Astrocyte (in vitro differentiated cells and primary cell): Measurements from ENCODE around the gene FZD10. TPM values are rescaled to one million over a fixed set of nuclear protein-coding genes. Genes with fewer than 3 reads are reported as not detected.

ENCODE experiments used
- DNase-seq: peaks from one replicate; pipeline ENCODE4 v3.0.0-alpha.2; 2010; ENCODE audit warnings: low read depth
- FAIRE-seq: peaks from 2 replicates; lab custom pipeline; 2011; peaks lifted over from hg19 to GRCh38; lab: Jason Lieb, UNC
- H2AFZ ChIP-seq: 2 replicates; pipeline ENCODE4 v1.6.0; 2012; ENCODE audit warnings: low read depth, low read length, inconsistent platforms
- H3K27ac ChIP-seq: 2 replicates; pipeline ENCODE4 v1.5.1; 2011; ENCODE audit warnings: low read depth, low read length, inconsistent platforms
- H3K27me3 ChIP-seq: 2 replicates; pipeline ENCODE4 v1.6.0; 2011; ENCODE audit warnings: low read length, inconsistent platforms; ENCODE audit not compliant: insufficient read depth
- H3K36me3 ChIP-seq: 2 replicates; pipeline ENCODE4 v1.5.1; 2011; ENCODE audit warnings: low read length, inconsistent platforms; ENCODE audit not compliant: insufficient read depth
- H3K4me1 ChIP-seq: 2 replicates; pipeline ENCODE4 v1.5.1; 2011; ENCODE audit warnings: low read length, inconsistent platforms; ENCODE audit not compliant: insufficient read depth
- H3K4me2 ChIP-seq: 2 replicates; pipeline ENCODE4 v1.6.0; 2012; ENCODE audit warnings: low read length, inconsistent platforms
- H3K4me3 ChIP-seq: 2 replicates; pipeline ENCODE4 v1.5.1; 2011; ENCODE audit warnings: low read depth, mild to moderate bottlenecking, low read length, inconsistent platforms; ENCODE audit not compliant: insufficient read depth
- H3K79me2 ChIP-seq: 2 replicates; pipeline ENCODE4 v1.6.0; 2012; ENCODE audit warnings: mild to moderate bottlenecking, low read length, inconsistent platforms; ENCODE audit not compliant: insufficient read depth
- H3K9ac ChIP-seq: 2 replicates; pipeline ENCODE4 v1.6.0; 2012; ENCODE audit warnings: mild to moderate bottlenecking, low read length, inconsistent platforms
- H3K9me3 ChIP-seq: 2 replicates; pipeline ENCODE4 v1.5.1; 2012; ENCODE audit warnings: low read depth, mild to moderate bottlenecking, low read length, inconsistent platforms; ENCODE audit not compliant: insufficient read depth
- H4K20me1 ChIP-seq: 2 replicates; pipeline ENCODE4 v1.6.0; 2012; ENCODE audit warnings: low read length, inconsistent platforms; ENCODE audit not compliant: insufficient read depth
- H3K27ac Mint-ChIP-seq: one replicate; pipeline ENCODE4 v1.8.0; 2021; ENCODE audit warnings: mild to moderate bottlenecking, mixed read lengths; ENCODE audit not compliant: unreplicated experiment
- H3K27me3 Mint-ChIP-seq: one replicate; pipeline ENCODE4 v1.8.0; 2021; ENCODE audit warnings: low read depth, mixed read lengths; ENCODE audit not compliant: unreplicated experiment
- H3K36me3 Mint-ChIP-seq: one replicate; pipeline ENCODE4 v1.8.0; 2021; ENCODE audit warnings: low read depth, mixed read lengths; ENCODE audit not compliant: unreplicated experiment
- H3K4me1 Mint-ChIP-seq: one replicate; pipeline ENCODE4 v1.8.0; 2021; ENCODE audit warnings: low read depth, mixed read lengths; ENCODE audit not compliant: unreplicated experiment
- H3K4me3 Mint-ChIP-seq: one replicate; pipeline ENCODE4 v1.8.0; 2021; ENCODE audit warnings: mild to moderate bottlenecking, moderate library complexity, mixed read lengths; ENCODE audit not compliant: unreplicated experiment
- H3K9me3 Mint-ChIP-seq: one replicate; pipeline ENCODE4 v1.8.0; 2021; ENCODE audit warnings: mild to moderate bottlenecking, mixed read lengths; ENCODE audit not compliant: unreplicated experiment
- EZH2 ChIP-seq: IDR thresholded peaks from 2 replicates; pipeline ENCODE4 v1.6.1; 2012; ENCODE audit warnings: mild to moderate bottlenecking, low read length, inconsistent platforms; ENCODE audit not compliant: insufficient read depth
- total RNA-seq: library from RNA; stranded (reverse); gene quantifications from 2 replicates; pipeline ENCODE4 v1.2.1, GENCODE V29; 2021
- TF ChIP-seq, protein P1 (sequence below): IDR thresholded peaks from 2 replicates; pipeline ENCODE4 v1.5.1; 2011; ENCODE audit warnings: low read depth, mild to moderate bottlenecking, inconsistent platforms, low read length, moderate library complexity; ENCODE audit not compliant: insufficient read depth

The FZD10 gene
- total RNA-seq, 1 donor from 2014 or later: not detected

DNA sequence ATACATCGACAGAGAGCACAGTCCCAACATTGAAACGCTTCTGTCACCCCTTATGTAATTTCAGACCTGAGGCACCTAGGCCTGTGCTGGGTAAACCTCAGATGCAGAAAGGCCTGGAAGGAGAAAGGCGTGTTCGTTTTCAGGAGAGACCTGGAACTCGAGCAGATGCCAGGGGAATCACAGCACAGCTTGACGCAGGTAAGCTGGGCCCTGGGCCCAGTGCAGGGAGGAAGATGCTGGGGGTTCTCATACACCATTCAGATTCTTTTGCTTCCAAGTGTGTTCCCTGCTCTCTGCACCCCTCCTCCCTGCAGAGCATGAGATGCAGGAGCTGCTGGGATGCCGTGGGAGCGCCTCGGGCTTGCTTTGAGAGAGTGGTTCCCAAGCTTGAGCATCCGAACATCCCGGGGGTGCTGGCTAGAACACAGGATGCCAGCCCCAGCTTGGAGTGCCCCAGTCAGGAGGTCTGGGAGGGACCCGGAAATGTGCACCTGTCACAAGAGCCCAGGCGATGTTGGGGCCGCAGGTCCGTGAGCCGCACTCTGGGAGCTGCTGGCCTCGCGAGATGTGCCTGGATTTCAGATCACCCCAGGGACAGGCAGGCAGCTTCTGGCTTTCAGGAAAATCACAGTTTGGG is 35.9 kb downstream of the FZD10 start:
- no peaks in the 10 kb centered on the region for H3K27me3 Mint-ChIP-seq
- no peaks in the 10 kb centered on the region for H3K36me3 Mint-ChIP-seq
- no peak overlapping the region for H3K27ac ChIP-seq
- H4K20me1 ChIP-seq: no peaks in the 10 kb centered on the region
- no peaks in the 10 kb centered on the region for H3K27me3 ChIP-seq
- H3K79me2 ChIP-seq: no peaks in the 10 kb centered on the region
- H3K4me1 ChIP-seq: no peaks in the 10 kb centered on the region
- no peak overlapping the region for H3K27ac Mint-ChIP-seq
- H3K9me3 ChIP-seq: peaks cover 6% of the 10 kb centered on the region
- H2AFZ ChIP-seq: no peak overlapping the region
- H3K9ac ChIP-seq: no peak overlapping the region
- H3K4me3 Mint-ChIP-seq: no peak overlapping the region
- TF ChIP-seq, protein P1, sequence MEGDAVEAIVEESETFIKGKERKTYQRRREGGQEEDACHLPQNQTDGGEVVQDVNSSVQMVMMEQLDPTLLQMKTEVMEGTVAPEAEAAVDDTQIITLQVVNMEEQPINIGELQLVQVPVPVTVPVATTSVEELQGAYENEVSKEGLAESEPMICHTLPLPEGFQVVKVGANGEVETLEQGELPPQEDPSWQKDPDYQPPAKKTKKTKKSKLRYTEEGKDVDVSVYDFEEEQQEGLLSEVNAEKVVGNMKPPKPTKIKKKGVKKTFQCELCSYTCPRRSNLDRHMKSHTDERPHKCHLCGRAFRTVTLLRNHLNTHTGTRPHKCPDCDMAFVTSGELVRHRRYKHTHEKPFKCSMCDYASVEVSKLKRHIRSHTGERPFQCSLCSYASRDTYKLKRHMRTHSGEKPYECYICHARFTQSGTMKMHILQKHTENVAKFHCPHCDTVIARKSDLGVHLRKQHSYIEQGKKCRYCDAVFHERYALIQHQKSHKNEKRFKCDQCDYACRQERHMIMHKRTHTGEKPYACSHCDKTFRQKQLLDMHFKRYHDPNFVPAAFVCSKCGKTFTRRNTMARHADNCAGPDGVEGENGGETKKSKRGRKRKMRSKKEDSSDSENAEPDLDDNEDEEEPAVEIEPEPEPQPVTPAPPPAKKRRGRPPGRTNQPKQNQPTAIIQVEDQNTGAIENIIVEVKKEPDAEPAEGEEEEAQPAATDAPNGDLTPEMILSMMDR: no peak
- H3K4me2 ChIP-seq: no peak overlapping the region
- no peak overlapping the region for H3K4me3 ChIP-seq
- DNase-seq: no peak
- H3K4me1 Mint-ChIP-seq: no peaks in the 10 kb centered on the region
- FAIRE-seq: no peak
- H3K9me3 Mint-ChIP-seq: peaks cover 6% of the 10 kb centered on the region
- no peaks in the 10 kb centered on the region for H3K36me3 ChIP-seq

DNA sequence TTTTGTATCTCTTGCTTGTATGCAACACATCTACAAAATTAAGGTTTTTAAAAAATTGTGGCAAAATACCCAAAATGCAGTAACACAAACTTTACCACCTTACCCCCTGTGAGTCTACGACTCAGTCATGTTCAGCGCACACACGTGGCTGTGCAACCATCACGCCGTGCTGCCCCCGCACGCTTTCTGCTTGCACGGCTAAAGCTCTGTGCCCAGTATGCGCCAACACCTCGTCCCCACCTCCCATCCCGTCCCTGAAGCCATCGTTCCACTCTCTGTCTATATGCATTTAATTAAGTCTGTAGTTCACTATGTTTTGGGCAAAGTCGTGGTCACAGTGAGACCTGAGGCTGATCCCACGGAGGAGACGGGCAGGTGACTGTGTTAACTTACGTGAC is 36.4 kb downstream of the FZD10 start:
- Histone ChIP-seq H3K4me2 (no peak overlapping the region), H3K9me3 (peaks cover 6% of the 10 kb centered on the region), H3K4me3 (no peak overlapping the region), H3K79me2 (no peaks in the 10 kb centered on the region), H4K20me1 (no peaks in the 10 kb centered on the region), H3K36me3 (no peaks in the 10 kb centered on the region), H3K9ac (no peak overlapping the region), H3K27me3 (no peaks in the 10 kb centered on the region), H3K4me1 (no peaks in the 10 kb centered on the region), H3K27ac (no peak overlapping the region), H2AFZ (no peak overlapping the region)
- FAIRE-seq: no peak
- Mint-ChIP-seq H3K36me3 (no peaks in the 10 kb centered on the region), H3K4me3 (no peak overlapping the region), H3K9me3 (peaks cover 9% of the 10 kb centered on the region), H3K4me1 (no peaks in the 10 kb centered on the region), H3K27me3 (no peaks in the 10 kb centered on the region), H3K27ac (no peak overlapping the region)
- DNase-seq: no peak
- TF ChIP-seq, protein P1: no peak
- TF ChIP-seq EZH2: no peak

DNA sequence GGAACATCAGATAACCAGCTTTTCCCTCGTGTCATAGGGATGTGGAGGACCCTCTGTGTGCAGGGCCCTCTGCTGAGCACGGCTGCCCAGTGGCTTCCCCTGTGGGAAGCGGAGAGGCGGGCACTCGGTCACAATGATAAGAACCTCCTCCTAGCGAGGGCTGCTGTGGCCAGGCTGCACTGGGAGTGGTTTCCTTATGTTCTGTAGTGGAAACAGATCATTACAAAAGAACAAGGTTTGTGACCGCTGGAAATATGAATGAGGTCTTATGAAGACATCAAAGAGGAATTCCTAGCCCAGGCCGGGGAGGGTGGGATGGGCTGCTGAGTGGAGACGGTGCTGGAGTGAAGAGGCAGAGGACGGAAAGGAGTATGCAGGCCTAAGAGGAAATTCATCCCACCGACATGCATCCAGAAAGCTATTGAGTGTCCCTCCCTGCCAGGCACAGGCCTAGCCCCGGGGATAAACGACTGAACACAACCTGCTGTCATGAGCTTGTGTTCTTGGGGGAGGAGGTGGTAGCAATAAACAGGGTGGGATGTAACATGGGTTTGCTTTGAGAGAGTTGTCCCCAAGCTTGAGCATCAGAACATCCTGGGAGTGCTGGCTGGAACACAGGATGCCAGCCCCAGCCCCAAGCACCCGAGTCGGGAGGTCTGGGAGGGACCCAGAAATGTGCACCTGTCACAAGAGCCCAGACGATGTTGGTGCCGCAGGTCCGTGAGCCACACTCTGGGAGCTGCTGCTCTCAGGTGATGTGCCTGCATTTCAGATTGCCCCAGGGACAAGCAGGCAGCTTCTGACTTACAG is 37.5 kb downstream of the FZD10 start:
- no peak overlapping the region for H3K4me3 Mint-ChIP-seq
- no peak for FAIRE-seq
- no peak for TF ChIP-seq EZH2
- TF ChIP-seq, protein P1: no peak

More for the DNA sequence above, 37.5 kb downstream of the FZD10 start:
- Histone ChIP-seq H3K4me3 (no peak overlapping the region), H3K27ac (no peak overlapping the region), H3K9me3 (peaks cover 9% of the 10 kb centered on the region), H4K20me1 (no peaks in the 10 kb centered on the region), H3K4me2 (no peak overlapping the region), H3K9ac (no peak overlapping the region), H3K27me3 (no peaks in the 10 kb centered on the region), H3K79me2 (no peaks in the 10 kb centered on the region), H2AFZ (no peak overlapping the region), H3K4me1 (no peaks in the 10 kb centered on the region), H3K36me3 (no peaks in the 10 kb centered on the region)
- DNase-seq: no peak
- H3K4me1 Mint-ChIP-seq: no peaks in the 10 kb centered on the region
- H3K27me3 Mint-ChIP-seq: no peaks in the 10 kb centered on the region
- H3K27ac Mint-ChIP-seq: no peak overlapping the region
- H3K36me3 Mint-ChIP-seq: no peaks in the 10 kb centered on the region
- H3K9me3 Mint-ChIP-seq: peaks cover 5% of the 10 kb centered on the region
